Natural killer cell treated with Interleukin-12 subunit alpha and Interleukin-12 subunit beta and Interleukin-15 and Interleukin-18, amount 100 ng/mL, for 72 hours (primary cell): ENCODE data around the gene AUH. TPM values are rescaled to one million over a fixed set of nuclear protein-coding genes. Genes with fewer than 3 reads are reported as not detected.

Experiments
- ATAC-seq, 2 donors: fragments of 150-1000 bp; cut with Tn5 transposase in 1 of 2; sonication (Bioruptor Pico), chemical (Tn5 transposase) in 1 of 2; 2 replicates each; pipeline ENCODE4 v1.10.0; 2021
- DNase-seq: peaks from one replicate; pipeline ENCODE4 v3.0.0; 2022; ENCODE audit warnings: low spot score
- H3K27ac Mint-ChIP-seq, 2 donors: 1 replicate in 1 of 2; 2 replicates in 1 of 2; pipeline ENCODE4 v1.8.0; 2022; ENCODE audit warnings: mixed read lengths in 2 of 2, mild to moderate bottlenecking in 1 of 2, moderate library complexity in 1 of 2
- H3K27me3 Mint-ChIP-seq, 2 donors: 1 replicate in 1 of 2; 2 replicates in 1 of 2; pipeline ENCODE4 v1.8.0; 2022; ENCODE audit warnings: mixed read lengths in 2 of 2
- H3K36me3 Mint-ChIP-seq: one replicate; pipeline ENCODE4 v1.8.0; 2022; ENCODE audit warnings: mixed read lengths
- H3K4me1 Mint-ChIP-seq, 2 donors: 1 replicate in 1 of 2; 2 replicates in 1 of 2; pipeline ENCODE4 v1.8.0; 2022; ENCODE audit warnings: low read depth in 2 of 2, mixed read lengths in 2 of 2, mild to moderate bottlenecking in 1 of 2
- H3K4me3 Mint-ChIP-seq: one replicate; pipeline ENCODE4 v1.8.0; 2022; ENCODE audit warnings: mixed read lengths
- H3K9me3 Mint-ChIP-seq: 2 replicates; pipeline ENCODE4 v1.8.0; 2022; ENCODE audit warnings: mixed read lengths
- total RNA-seq, 2 donors: library from RNA; stranded (reverse); gene quantifications; one replicate each; pipeline ENCODE4 v1.2.3, GENCODE V29; 2022

AUH gene
- total RNA-seq, 2 donors from 2014 or later = 19.4 to 25.2 TPM

GRCh38 chr9:91289244-91289643 is 72.5 kb downstream of the AUH start:
- Mint-ChIP-seq H3K27ac (no peak overlapping the region), H3K9me3 (no peaks in the 10 kb centered on the region), H3K4me1 (peaks cover 3 to 15% of the 10 kb centered on the region in 2 donors), H3K27me3 (no peaks in the 10 kb centered on the region), H3K4me3 (no peak overlapping the region), H3K36me3 (peaks cover 17% of the 10 kb centered on the region)
- DNase-seq (no peak), ATAC-seq (no peak)

GRCh38 chr9:91285729-91286353 is 75.9 kb downstream of the AUH start:
- H3K9me3 Mint-ChIP-seq = no peaks in the 10 kb centered on the region
- peaks cover 4 to 15% of the 10 kb centered on the region in 2 donors for H3K4me1 Mint-ChIP-seq
- H3K27ac Mint-ChIP-seq = peak overlapping the region; percentile 54 to 57
- no peak for DNase-seq
- H3K36me3 Mint-ChIP-seq = peaks cover 16% of the 10 kb centered on the region
- H3K27me3 Mint-ChIP-seq = no peaks in the 10 kb centered on the region
- peak in 1 of 2 donors; percentile 67 for ATAC-seq
- H3K4me3 Mint-ChIP-seq = no peak overlapping the region

GRCh38 chr9:91282292-91282691 is 79.4 kb downstream of the AUH start:
- H3K27ac Mint-ChIP-seq = no peak overlapping the region
- H3K9me3 Mint-ChIP-seq = no peaks in the 10 kb centered on the region
- H3K4me1 Mint-ChIP-seq = peaks cover 4 to 15% of the 10 kb centered on the region in 2 donors
- H3K4me3 Mint-ChIP-seq = no peak overlapping the region
- DNase-seq (no peak), ATAC-seq (no peak)
- H3K36me3 Mint-ChIP-seq = peaks cover 20% of the 10 kb centered on the region
- no peaks in the 10 kb centered on the region for H3K27me3 Mint-ChIP-seq

GRCh38 chr9:91279296-91280204 is 82.2 kb downstream of the AUH start:
- Mint-ChIP-seq H3K27me3 (no peaks in the 10 kb centered on the region), H3K4me3 (no peak overlapping the region), H3K36me3 (peaks cover 19% of the 10 kb centered on the region), H3K9me3 (no peaks in the 10 kb centered on the region), H3K4me1 (peaks cover 8% of the 10 kb centered on the region in 2 donors), H3K27ac (no peak overlapping the region)
- ATAC-seq (no peak), DNase-seq (no peak)

- ATAC-seq = no peak
- Mint-ChIP-seq H3K27ac (no peak overlapping the region), H3K36me3 (peaks cover 6% of the 10 kb centered on the region)
Observed at GRCh38 chr9:91276513-91276912, 85.2 kb downstream of the AUH start.

GRCh38 chr9:91275655-91276054 is 86.1 kb downstream of the AUH start:
- DNase-seq (no peak), ATAC-seq (no peak)
- Mint-ChIP-seq H3K27me3 (no peaks in the 10 kb centered on the region), H3K4me1 (peaks cover 14 to 17% of the 10 kb centered on the region in 2 donors), H3K4me3 (no peak overlapping the region), H3K27ac (no peak overlapping the region), H3K9me3 (no peaks in the 10 kb centered on the region), H3K36me3 (peaks cover 4% of the 10 kb centered on the region)

More at GRCh38 chr9:91276513-91276912, 85.2 kb downstream of the AUH start:
- no peaks in the 10 kb centered on the region for H3K27me3 Mint-ChIP-seq
- H3K4me3 Mint-ChIP-seq = no peak overlapping the region
- H3K4me1 Mint-ChIP-seq = peaks cover 14 to 17% of the 10 kb centered on the region in 2 donors
- no peak for DNase-seq
- H3K9me3 Mint-ChIP-seq = no peaks in the 10 kb centered on the region

- ATAC-seq (no peak), DNase-seq (no peak)
- peaks cover 4% of the 10 kb centered on the region for H3K36me3 Mint-ChIP-seq
- no peak overlapping the region for H3K4me3 Mint-ChIP-seq
- no peaks in the 10 kb centered on the region for H3K9me3 Mint-ChIP-seq
- H3K27me3 Mint-ChIP-seq = no peaks in the 10 kb centered on the region
- peaks cover 14 to 17% of the 10 kb centered on the region in 2 donors for H3K4me1 Mint-ChIP-seq
- H3K27ac Mint-ChIP-seq = peak overlapping the region; percentile 70 to 79
Observed at GRCh38 chr9:91274949-91275492, 86.7 kb downstream of the AUH start.

- Mint-ChIP-seq H3K36me3 (no peaks in the 10 kb centered on the region), H3K9me3 (no peaks in the 10 kb centered on the region), H3K4me1 (peaks cover 14 to 17% of the 10 kb centered on the region in 2 donors), H3K4me3 (peak overlapping the region; percentile 36), H3K27me3 (no peaks in the 10 kb centered on the region), H3K27ac (peak overlapping the region; percentile 70 to 79)
- DNase-seq = no peak
- peak; percentile 75 to 87 for ATAC-seq
Observed at GRCh38 chr9:91273853-91274552, 87.7 kb downstream of the AUH start.

- ATAC-seq = no peak
- no peaks in the 10 kb centered on the region for H3K36me3 Mint-ChIP-seq
- H3K27me3 Mint-ChIP-seq = no peaks in the 10 kb centered on the region
- DNase-seq = no peak
- H3K4me3 Mint-ChIP-seq = no peak overlapping the region
- peaks cover 14 to 17% of the 10 kb centered on the region in 2 donors for H3K4me1 Mint-ChIP-seq
- no peak overlapping the region for H3K27ac Mint-ChIP-seq
- no peaks in the 10 kb centered on the region for H3K9me3 Mint-ChIP-seq
Observed at GRCh38 chr9:91271156-91271555, 90.6 kb downstream of the AUH start.

GRCh38 chr9:91269907-91270491 is 91.7 kb downstream of the AUH start:
- H3K36me3 Mint-ChIP-seq = peaks cover 6% of the 10 kb centered on the region
- DNase-seq (no peak), ATAC-seq (no peak)
- H3K27me3 Mint-ChIP-seq = no peaks in the 10 kb centered on the region
- H3K4me3 Mint-ChIP-seq = no peak overlapping the region
- peaks cover 13 to 14% of the 10 kb centered on the region in 2 donors for H3K4me1 Mint-ChIP-seq
- H3K9me3 Mint-ChIP-seq = no peaks in the 10 kb centered on the region
- H3K27ac Mint-ChIP-seq = no peak overlapping the region

- Mint-ChIP-seq H3K4me1 (peaks cover 3 to 7% of the 10 kb centered on the region in 2 donors), H3K9me3 (peaks cover 3% of the 10 kb centered on the region), H3K27me3 (no peaks in the 10 kb centered on the region), H3K4me3 (no peak overlapping the region), H3K27ac (no peak overlapping the region), H3K36me3 (peaks cover 22% of the 10 kb centered on the region)
- DNase-seq (no peak), ATAC-seq (no peak)
Observed at GRCh38 chr9:91266448-91266847, 95.3 kb downstream of the AUH start.

- Mint-ChIP-seq H3K4me3 (no peak overlapping the region), H3K27me3 (no peaks in the 10 kb centered on the region), H3K27ac (no peak overlapping the region), H3K36me3 (peaks cover 30% of the 10 kb centered on the region), H3K9me3 (peaks cover 3% of the 10 kb centered on the region), H3K4me1 (peaks cover 5 to 9% of the 10 kb centered on the region in 2 donors)
- DNase-seq (no peak), ATAC-seq (no peak)
Observed at GRCh38 chr9:91265514-91265913, 96.2 kb downstream of the AUH start.

- ATAC-seq = no peak
- no peak for DNase-seq
- peaks cover 3% of the 10 kb centered on the region for H3K9me3 Mint-ChIP-seq
- peaks cover 16 to 19% of the 10 kb centered on the region in 2 donors for H3K4me1 Mint-ChIP-seq
- no peak overlapping the region for H3K4me3 Mint-ChIP-seq
- H3K36me3 Mint-ChIP-seq = peaks cover 30% of the 10 kb centered on the region
- H3K27me3 Mint-ChIP-seq = no peaks in the 10 kb centered on the region
- peak overlapping the region in 1 of 2 donors; percentile 52 for H3K27ac Mint-ChIP-seq
Observed at GRCh38 chr9:91261417-91261816, 100.3 kb downstream of the AUH start.
